Measurements from ENCODE around the gene DUOX1. TPM values are rescaled to one million over a fixed set of nuclear protein-coding genes. Genes with fewer than 3 reads are reported as not detected.

The DUOX1 gene
- polyA plus RNA-seq, 3 donors from 2014 or later = 0.32 to 3.4 (median 0.43) TPM

Other genes starting within 250 kb of the DUOX1 start
- not detected for gene TERB2, start 173.3 kb upstream of the DUOX1 start, polyA plus RNA-seq
- gene SORD, start 106.8 kb upstream of the DUOX1 start, polyA plus RNA-seq = 1 to 10 TPM in 2 of 3 donors, under 1 TPM in 1; 0.84 to 6.1 (median 5.8) TPM
- not detected for gene DUOX2, start 15.8 kb upstream of the DUOX1 start, polyA plus RNA-seq
- not detected for gene DUOXA2, start 15.7 kb upstream of the DUOX1 start, polyA plus RNA-seq
- not detected for gene DUOXA1, start 115 bp upstream of the DUOX1 start, polyA plus RNA-seq
- gene SHF, start 58.0 kb downstream of the DUOX1 start, polyA plus RNA-seq = 1 to 10 TPM in 2 of 3 donors, under 1 TPM in 1; 0.76 to 2.0 (median 1.9) TPM
- not detected for gene SLC28A2, start 122.2 kb downstream of the DUOX1 start, polyA plus RNA-seq
- 1 to 10 TPM in 1 of 3 donors, under 1 TPM in 2; 0.27 to 1.2 (median 0.54) TPM for gene GATM, start 248.6 kb downstream of the DUOX1 start, polyA plus RNA-seq

All from immature natural killer cell (primary cell).